Osteocyte (in vitro differentiated cells): ENCODE results near the gene SLC49A4. TPM values are rescaled to one million over a fixed set of nuclear protein-coding genes. Genes with fewer than 3 reads are reported as not detected.

ENCODE experiments used
- DNase-seq: peaks from one replicate; pipeline ENCODE4 v3.0.0; 2021; ENCODE audit warnings: mixed read lengths; ENCODE audit not compliant: unreplicated experiment; ENCODE audit errors: extremely low spot score
- H3K27ac Mint-ChIP-seq: one replicate; pipeline ENCODE4 v1.8.0; 2021; ENCODE audit warnings: mild to moderate bottlenecking, mixed read lengths; ENCODE audit not compliant: unreplicated experiment
- H3K27me3 Mint-ChIP-seq: one replicate; pipeline ENCODE4 v1.8.0; 2021; ENCODE audit warnings: mixed read lengths; ENCODE audit not compliant: unreplicated experiment
- H3K36me3 Mint-ChIP-seq: one replicate; pipeline ENCODE4 v1.8.0; 2021; ENCODE audit warnings: mixed read lengths; ENCODE audit not compliant: unreplicated experiment
- H3K4me1 Mint-ChIP-seq: one replicate; pipeline ENCODE4 v1.8.0; 2021; ENCODE audit warnings: mixed read lengths; ENCODE audit not compliant: unreplicated experiment
- H3K4me3 Mint-ChIP-seq: one replicate; pipeline ENCODE4 v1.8.0; 2021; ENCODE audit warnings: mild to moderate bottlenecking, moderate library complexity, mixed read lengths; ENCODE audit not compliant: unreplicated experiment
- H3K9me3 Mint-ChIP-seq: one replicate; pipeline ENCODE4 v1.8.0; 2021; ENCODE audit warnings: mixed read lengths; ENCODE audit not compliant: unreplicated experiment
- total RNA-seq: library from RNA; stranded (reverse); gene quantifications from 2 replicates; pipeline ENCODE4 v1.2.1, GENCODE V29; 2021
- TF ChIP-seq, protein P1 (sequence below): fragments of 200-600 bp; sonication (generic); IDR thresholded peaks from 2 replicates; pipeline ENCODE4 v1.5.0; 2021; ENCODE audit warnings: antibody characterized with exemption, mild to moderate bottlenecking, moderate library complexity

The SLC49A4 gene
- total RNA-seq, 1 donor from 2014 or later = 16.3 TPM

GRCh38 chr3:122857019-122857418 is 62.1 kb downstream of the SLC49A4 start:
- DNase-seq = no peak
- Mint-ChIP-seq H3K4me3 (no peak overlapping the region), H3K36me3 (peaks cover 19% of the 10 kb centered on the region), H3K4me1 (no peaks in the 10 kb centered on the region), H3K9me3 (no peaks in the 10 kb centered on the region), H3K27me3 (no peaks in the 10 kb centered on the region), H3K27ac (no peak overlapping the region)
- TF ChIP-seq, protein P1, sequence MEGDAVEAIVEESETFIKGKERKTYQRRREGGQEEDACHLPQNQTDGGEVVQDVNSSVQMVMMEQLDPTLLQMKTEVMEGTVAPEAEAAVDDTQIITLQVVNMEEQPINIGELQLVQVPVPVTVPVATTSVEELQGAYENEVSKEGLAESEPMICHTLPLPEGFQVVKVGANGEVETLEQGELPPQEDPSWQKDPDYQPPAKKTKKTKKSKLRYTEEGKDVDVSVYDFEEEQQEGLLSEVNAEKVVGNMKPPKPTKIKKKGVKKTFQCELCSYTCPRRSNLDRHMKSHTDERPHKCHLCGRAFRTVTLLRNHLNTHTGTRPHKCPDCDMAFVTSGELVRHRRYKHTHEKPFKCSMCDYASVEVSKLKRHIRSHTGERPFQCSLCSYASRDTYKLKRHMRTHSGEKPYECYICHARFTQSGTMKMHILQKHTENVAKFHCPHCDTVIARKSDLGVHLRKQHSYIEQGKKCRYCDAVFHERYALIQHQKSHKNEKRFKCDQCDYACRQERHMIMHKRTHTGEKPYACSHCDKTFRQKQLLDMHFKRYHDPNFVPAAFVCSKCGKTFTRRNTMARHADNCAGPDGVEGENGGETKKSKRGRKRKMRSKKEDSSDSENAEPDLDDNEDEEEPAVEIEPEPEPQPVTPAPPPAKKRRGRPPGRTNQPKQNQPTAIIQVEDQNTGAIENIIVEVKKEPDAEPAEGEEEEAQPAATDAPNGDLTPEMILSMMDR = no peak

DNA sequence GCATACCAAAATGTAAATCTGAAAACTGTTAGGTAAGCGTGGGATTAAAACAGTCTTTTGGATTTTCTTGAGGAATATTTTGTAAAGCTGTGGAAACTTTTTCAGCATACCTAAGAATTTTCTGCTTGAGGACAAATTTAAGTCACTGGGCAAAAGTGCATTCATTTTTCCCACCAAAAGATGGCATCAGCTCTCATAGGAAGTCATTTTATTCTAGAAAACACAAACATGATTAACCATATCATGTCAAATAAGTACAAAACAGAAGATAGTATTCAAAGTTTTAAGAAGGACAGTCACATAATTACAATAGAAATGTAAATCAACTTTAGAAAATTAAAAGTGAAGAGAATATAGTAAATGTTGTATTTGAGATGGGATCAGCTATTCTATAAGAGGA is 63.5 kb downstream of the SLC49A4 start:
- Mint-ChIP-seq H3K4me1 (no peaks in the 10 kb centered on the region), H3K27me3 (no peaks in the 10 kb centered on the region), H3K36me3 (peaks cover 19% of the 10 kb centered on the region), H3K27ac (no peak overlapping the region), H3K4me3 (no peak overlapping the region), H3K9me3 (no peaks in the 10 kb centered on the region)
- TF ChIP-seq, protein P1 = peak; percentile 61
- DNase-seq = no peak

DNA sequence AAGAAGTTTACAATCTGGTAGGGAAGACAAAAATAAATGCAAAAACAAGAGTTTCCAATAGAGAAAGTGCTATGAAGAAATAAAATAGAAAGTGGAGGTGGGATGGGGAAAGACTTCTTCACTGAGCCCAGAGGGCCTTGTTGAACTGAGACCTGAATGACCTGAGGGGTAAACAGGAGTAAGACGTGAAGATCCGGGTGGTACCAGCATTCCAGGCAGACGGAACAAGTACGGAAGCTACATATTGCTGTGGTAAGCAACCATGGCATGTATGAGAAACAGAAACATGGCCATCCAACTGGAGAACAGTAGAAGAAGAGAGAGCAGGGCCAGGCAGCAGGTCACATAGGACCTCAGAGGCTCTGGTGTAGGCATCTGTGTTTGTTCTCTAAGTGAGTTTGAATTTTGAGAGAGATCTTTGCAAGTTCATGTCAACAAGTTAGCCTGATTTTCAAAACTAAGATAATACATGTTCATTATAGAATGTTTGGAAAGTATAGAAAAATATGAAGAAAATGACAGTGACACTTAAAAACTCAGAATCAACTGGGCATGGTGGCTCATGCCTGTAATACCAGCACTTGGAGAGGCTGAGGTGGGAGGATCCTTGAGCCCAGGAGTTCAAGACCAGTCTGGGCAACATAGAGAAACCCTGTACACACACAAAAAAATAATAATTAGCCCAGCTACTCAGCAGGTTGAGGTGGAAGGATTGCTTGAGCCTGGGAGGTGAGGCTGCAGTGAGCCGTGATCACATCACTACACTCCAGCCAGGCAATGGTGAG is 64.3 kb downstream of the SLC49A4 start:
- Mint-ChIP-seq H3K9me3 (no peaks in the 10 kb centered on the region), H3K36me3 (peaks cover 19% of the 10 kb centered on the region), H3K27me3 (no peaks in the 10 kb centered on the region), H3K4me1 (no peaks in the 10 kb centered on the region), H3K4me3 (no peak overlapping the region), H3K27ac (no peak overlapping the region)
- DNase-seq = no peak
- TF ChIP-seq, protein P1 = no peak

- H3K36me3 Mint-ChIP-seq = peaks cover 15% of the 10 kb centered on the region
- no peak overlapping the region for H3K27ac Mint-ChIP-seq
- TF ChIP-seq, protein P1 = no peak
- peaks cover 2% of the 10 kb centered on the region for H3K4me1 Mint-ChIP-seq
- no peak for DNase-seq
- no peaks in the 10 kb centered on the region for H3K27me3 Mint-ChIP-seq
- no peaks in the 10 kb centered on the region for H3K9me3 Mint-ChIP-seq
- no peak overlapping the region for H3K4me3 Mint-ChIP-seq
Measured at GRCh38 chr3:122862381-122862780, 67.5 kb downstream of the SLC49A4 start.

DNA sequence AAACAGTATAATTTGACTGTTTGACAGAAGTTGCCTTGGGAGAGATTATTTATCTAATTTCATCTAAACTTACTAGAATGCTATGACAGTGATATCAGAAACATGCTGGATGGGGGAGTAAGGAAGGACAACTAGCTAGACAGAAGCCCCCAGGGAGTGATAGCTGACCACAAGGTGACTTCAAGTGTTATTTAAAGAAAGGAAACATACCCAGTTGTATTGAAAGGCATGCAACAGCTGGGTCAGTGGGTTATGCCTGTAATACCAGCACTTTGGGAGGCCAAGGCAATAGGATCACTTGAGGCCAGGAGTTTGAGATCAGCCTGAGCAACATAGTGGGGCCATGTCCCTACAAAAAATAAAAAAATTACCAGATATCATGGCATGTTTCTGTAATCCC is 69.6 kb downstream of the SLC49A4 start:
- peaks cover 2% of the 10 kb centered on the region for H3K4me1 Mint-ChIP-seq

More for the DNA sequence above, 69.6 kb downstream of the SLC49A4 start:
- no peaks in the 10 kb centered on the region for H3K27me3 Mint-ChIP-seq
- no peak for DNase-seq
- H3K9me3 Mint-ChIP-seq = no peaks in the 10 kb centered on the region
- H3K36me3 Mint-ChIP-seq = peaks cover 10% of the 10 kb centered on the region
- H3K4me3 Mint-ChIP-seq = no peak overlapping the region
- TF ChIP-seq, protein P1 = no peak
- H3K27ac Mint-ChIP-seq = no peak overlapping the region
